ENCODE data around the gene CHL1.

GRCh38 chr3:394775-395174 is 198.2 kb downstream of the CHL1 start:
- TF ChIP-seq CTCF (IDR thresholded peaks at IDR 0.05; ENCODE audit: low read length): no peak
- TF ChIP-seq EZH2 (IDR thresholded peaks at IDR 0.05; ENCODE audit: borderline replicate concordance, low read length): no peak
